Heart right ventricle (tissue), 16 donors: ENCODE measurements around the gene RNF11. TPM values are rescaled to one million over a fixed set of nuclear protein-coding genes. Genes with fewer than 3 reads are reported as not detected.

ENCODE experiments used
- ATAC-seq, 8 donors: fragments of 200-7000 bp; cut with Tn5 transposase; one replicate each; pipeline ENCODE4 v1.9.1; 2020; ENCODE audit warnings: mild to moderate bottlenecking in 8 of 8, moderate library complexity in 8 of 8, moderate number of reproducible peaks in 1 of 8
- DNase-seq, 2 donors: peaks; one replicate each; pipeline ENCODE4 v3.0.0-alpha.2; 2020
- H3K27ac ChIP-seq, 10 donors: fragments of 200-600 bp; sonication (generic) in 2 of 10; one replicate each; pipeline versions ENCODE4 v1.5.0 to v1.8.0; 2020 to 2022; ENCODE audit warnings: mild to moderate bottlenecking in 3 of 10
- H3K27me3 ChIP-seq, 7 donors: fragments of 200-600 bp; one replicate each; pipeline ENCODE4 v1.8.0; 2021 to 2022; ENCODE audit warnings: mild to moderate bottlenecking in 2 of 7
- H3K36me3 ChIP-seq, 9 donors: fragments of 200-600 bp; sonication (generic) in 1 of 9; one replicate each; pipeline versions ENCODE4 v1.5.0 to v1.8.0; 2020 to 2022; ENCODE audit warnings: mild to moderate bottlenecking in 2 of 9
- H3K4me1 ChIP-seq, 9 donors: fragments of 200-600 bp; sonication (generic) in 1 of 9; one replicate each; pipeline versions ENCODE4 v1.5.0 to v1.8.0; 2020 to 2022; ENCODE audit warnings: mild to moderate bottlenecking in 4 of 9
- H3K4me3 ChIP-seq, 10 donors: fragments of 200-600 bp; sonication (generic) in 2 of 10; one replicate each; pipeline versions ENCODE4 v1.5.0 to v1.8.0; 2020 to 2022; ENCODE audit warnings: mild to moderate bottlenecking in 7 of 10, moderate library complexity in 2 of 10
- H3K9me3 ChIP-seq, 11 donors: fragments of 200-600 bp in 10 of 11; sonication (generic) in 2 of 11; one replicate each; pipeline versions ENCODE4 v1.5.0 to v1.8.0; 2013 to 2022; ENCODE audit warnings: mild to moderate bottlenecking in 2 of 11, control low read depth in 1 of 11, moderate library complexity in 1 of 11
- WGBS, 2 donors: extraction: QIAGEN DNeasy Blood & Tissue Kit; methylation state at CpG; one replicate each; pipeline ENCODE4 v1.1.7; 2013; ENCODE audit warnings: inconsistent platforms in 1 of 2; 5-methylcytosine and 5-hydroxymethylcytosine counted together
- intact Hi-C, 10 donors: fragments of 100-400 bp; cut with DNase I; formaldehyde crosslinking; loops; one replicate each; pipeline versions ENCODE4 v1.11.1 to v1.14.2; 2022
- polyA plus RNA-seq, 2 donors: library from polyadenylated mRNA; stranded (reverse); fragments of 200-250 nt; gene quantifications; one replicate each; pipeline ENCODE4 v1.2.3, GENCODE V29; 2013
- total RNA-seq, 10 donors: library from RNA; stranded (reverse); fragmentation: NEBNext Ultra II Directional in 3 of 10; extraction: Animal tissue kit (Norgen Biotek cat#: 25700) in 3 of 10; gene quantifications; one replicate each; pipeline versions ENCODE4 v1.2.1 to v1.2.4, GENCODE V29; 2021 to 2023
- TF ChIP-seq, protein P1 (sequence below), 9 donors: fragments of 200-600 bp; sonication (generic) in 2 of 9; IDR thresholded peaks; one replicate each; pipeline versions ENCODE4 v1.5.0 to v1.8.0; 2021 to 2022; ENCODE audit warnings: antibody characterized with exemption in 9 of 9, mild to moderate bottlenecking in 5 of 9, moderate library complexity in 1 of 9
- donor health status: Arrhythmogenic right ventricular cardiomyopathy.
- donor health status: ischemic (EF 13 %, LVEDD 7.1; RV severe dilation, severe dysfunction).
- donor health status: healthy with polysubstance abuse.
- donor health status: DM: no; HTN: yes; CAD: no.
- donor health status: DM: no; HTN: no; CAD: no.
- donor health status: ischemic (EF 25% LVEDD 6.9; RV normal size, moderate dysfunction).
- donor health status: ischemic (EF 25% LVEDD 5.7; RV mildly dilated, moderate dysfunction).
- donor health status: healthy.
- donor health status: DM: yes; HTN: yes; CAD: no.
- donor health status: Ischemic cardiomyopathy.
- donor health status: ischemic (EF 35%, LVEDD 5.7; RV mildly dilated, moderate dysfunction).
- donor health status: nonischemic (EF 11% LVEDD 7.7; RV severe dilation, severe dysfunction).
- donor health status: DM: yes; HTN: yes; CAD: no.
- donor health status: PGD.
- donor health status: ischemic (EF 29% LVEDD 5.4; RV normal size, mild dysfunction).
- donor health status: nonischemic (EF 23%, LVEDD 6.1; RV moderate dilation, normal function).

The RNF11 gene
- total and polyA plus RNA-seq, 12 donors, result 33.5 to 157 (median 114) TPM

DNA sequence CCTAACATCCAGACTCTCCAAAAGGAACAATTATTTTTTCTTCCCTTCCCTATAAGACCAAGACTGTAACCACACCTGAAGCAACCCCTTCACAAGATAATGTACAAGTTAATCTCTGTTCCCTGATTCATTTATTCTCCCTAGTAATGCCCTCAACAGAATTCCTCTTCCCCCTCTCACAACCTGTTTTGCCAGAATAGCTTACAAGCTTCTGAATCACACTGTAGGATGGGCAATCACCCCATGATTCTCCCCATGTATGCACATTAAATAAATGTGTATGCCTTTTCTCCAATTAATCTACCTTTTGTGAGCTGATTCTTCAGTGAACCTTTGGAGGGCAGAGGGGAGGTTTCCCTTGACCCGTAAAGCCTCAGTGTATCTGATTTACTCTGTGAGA lies 20.9 kb upstream of the RNF11 start:
- no peak for DNase-seq
- Histone ChIP-seq H3K36me3 (no peaks in the 10 kb centered on the region), H3K4me3 (no peak overlapping the region), H3K27me3 (no peaks in the 10 kb centered on the region), H3K9me3 (no peaks in the 10 kb centered on the region), H3K4me1 (peaks cover 0 to 15% (median 0%) of the 10 kb centered on the region in 9 donors), H3K27ac (no peak overlapping the region)
- ATAC-seq, result no peak
- TF ChIP-seq, protein P1, sequence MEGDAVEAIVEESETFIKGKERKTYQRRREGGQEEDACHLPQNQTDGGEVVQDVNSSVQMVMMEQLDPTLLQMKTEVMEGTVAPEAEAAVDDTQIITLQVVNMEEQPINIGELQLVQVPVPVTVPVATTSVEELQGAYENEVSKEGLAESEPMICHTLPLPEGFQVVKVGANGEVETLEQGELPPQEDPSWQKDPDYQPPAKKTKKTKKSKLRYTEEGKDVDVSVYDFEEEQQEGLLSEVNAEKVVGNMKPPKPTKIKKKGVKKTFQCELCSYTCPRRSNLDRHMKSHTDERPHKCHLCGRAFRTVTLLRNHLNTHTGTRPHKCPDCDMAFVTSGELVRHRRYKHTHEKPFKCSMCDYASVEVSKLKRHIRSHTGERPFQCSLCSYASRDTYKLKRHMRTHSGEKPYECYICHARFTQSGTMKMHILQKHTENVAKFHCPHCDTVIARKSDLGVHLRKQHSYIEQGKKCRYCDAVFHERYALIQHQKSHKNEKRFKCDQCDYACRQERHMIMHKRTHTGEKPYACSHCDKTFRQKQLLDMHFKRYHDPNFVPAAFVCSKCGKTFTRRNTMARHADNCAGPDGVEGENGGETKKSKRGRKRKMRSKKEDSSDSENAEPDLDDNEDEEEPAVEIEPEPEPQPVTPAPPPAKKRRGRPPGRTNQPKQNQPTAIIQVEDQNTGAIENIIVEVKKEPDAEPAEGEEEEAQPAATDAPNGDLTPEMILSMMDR (IDR thresholded peaks at IDR 0.05), result no peak
- WGBS, 2 donors, result 91 to 92% methylated on average over 1 of the region's 1 CpG
- intact Hi-C loops, result no loop called here

DNA sequence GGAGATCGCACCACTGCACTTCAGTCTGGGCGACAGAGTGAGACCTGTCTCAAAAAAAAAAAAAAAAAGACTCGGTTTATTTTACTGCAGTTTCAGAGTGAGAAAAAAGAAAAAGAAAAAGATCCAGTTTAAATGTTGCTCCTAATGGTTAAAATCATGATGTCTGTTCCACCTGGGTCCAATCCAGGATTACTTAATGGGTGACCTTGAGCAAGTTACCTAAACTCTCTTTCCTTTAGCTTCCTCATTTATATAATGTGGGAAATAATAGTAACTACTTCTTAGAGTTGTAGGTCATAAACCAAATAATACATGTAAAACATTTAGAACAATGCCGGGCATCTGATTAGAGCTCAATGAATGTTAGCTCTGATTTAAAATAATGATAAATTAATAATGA lies 19.4 kb upstream of the RNF11 start:
- Histone ChIP-seq H3K27me3 (no peaks in the 10 kb centered on the region), H3K4me1 (peaks cover 0 to 15% (median 0%) of the 10 kb centered on the region in 9 donors), H3K9me3 (no peaks in the 10 kb centered on the region), H3K36me3 (no peaks in the 10 kb centered on the region), H3K4me3 (no peak overlapping the region), H3K27ac (no peak overlapping the region)
- WGBS, 2 donors, result 93 to 94% methylated on average over 4 of the region's 4 CpGs
- TF ChIP-seq, protein P1 (IDR thresholded peaks at IDR 0.05), result no peak
- intact Hi-C loops, result no loop called here
- ATAC-seq (no peak), DNase-seq (no peak)

DNA sequence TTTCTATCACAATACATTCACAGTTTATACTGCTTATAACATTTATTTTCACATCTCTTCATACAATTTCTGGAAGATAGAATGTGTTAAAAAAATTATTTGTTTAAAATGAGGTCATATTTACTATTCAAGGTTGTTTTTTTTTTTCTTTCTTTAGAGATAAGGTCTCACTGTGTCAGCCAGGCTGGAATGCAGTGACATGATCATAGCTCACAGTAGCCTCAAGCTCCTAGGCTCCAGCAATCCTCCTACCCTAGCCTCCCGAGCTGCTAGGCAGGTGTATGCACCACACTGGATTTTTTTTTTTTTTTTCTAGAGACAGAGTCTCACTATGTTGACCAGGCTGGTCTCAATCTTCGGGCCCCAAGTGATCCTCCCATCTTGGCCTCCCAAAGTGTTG lies 19.0 kb upstream of the RNF11 start:
- Histone ChIP-seq H3K9me3 (no peaks in the 10 kb centered on the region), H3K36me3 (no peaks in the 10 kb centered on the region), H3K27ac (no peak overlapping the region), H3K27me3 (no peaks in the 10 kb centered on the region), H3K4me1 (peaks cover 0 to 15% (median 0%) of the 10 kb centered on the region in 9 donors), H3K4me3 (no peak overlapping the region)
- DNase-seq (no peak), ATAC-seq (no peak)
- WGBS, 2 donors, result 86 to 91% methylated on average over 2 of the region's 2 CpGs
- TF ChIP-seq, protein P1 (IDR thresholded peaks at IDR 0.05), result no peak
- intact Hi-C loops, result no loop called here

DNA sequence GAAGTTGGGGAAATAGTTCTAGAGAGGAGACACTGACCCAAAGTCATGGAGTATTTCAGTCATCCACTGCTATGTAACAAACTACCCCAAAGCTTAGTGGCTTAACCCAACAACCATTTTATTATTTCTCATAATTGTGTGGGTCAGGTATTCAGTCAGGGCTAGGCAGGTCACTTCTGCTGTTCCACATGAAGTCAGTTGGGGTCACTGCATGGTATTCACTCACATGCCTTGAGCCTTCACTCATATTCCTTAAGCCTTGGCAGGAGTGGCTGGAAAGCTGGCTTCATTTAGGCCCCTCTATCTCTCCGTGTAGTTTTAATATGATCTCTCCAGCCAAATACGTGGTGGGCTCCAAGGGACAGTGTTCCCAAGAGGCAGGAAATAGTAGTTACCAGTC lies 17.5 kb upstream of the RNF11 start:
- DNase-seq (no peak), ATAC-seq (no peak)
- H3K4me3 ChIP-seq, result no peak overlapping the region
- peaks cover 0 to 15% (median 0%) of the 10 kb centered on the region in 9 donors for H3K4me1 ChIP-seq
- no peaks in the 10 kb centered on the region for H3K27me3 ChIP-seq
- H3K27ac ChIP-seq, result no peak overlapping the region
- TF ChIP-seq, protein P1 (IDR thresholded peaks at IDR 0.05), result peak in 1 of 9 donors; percentile 8
- no peaks in the 10 kb centered on the region for H3K9me3 ChIP-seq
- 59 to 65% methylated on average over 2 of the region's 2 CpGs for WGBS, 2 donors
- no peaks in the 10 kb centered on the region for H3K36me3 ChIP-seq
- intact Hi-C loops, result no loop called here
